ENCODE results near the gene DNAJC30.

DNAJC30 gene

DNA sequence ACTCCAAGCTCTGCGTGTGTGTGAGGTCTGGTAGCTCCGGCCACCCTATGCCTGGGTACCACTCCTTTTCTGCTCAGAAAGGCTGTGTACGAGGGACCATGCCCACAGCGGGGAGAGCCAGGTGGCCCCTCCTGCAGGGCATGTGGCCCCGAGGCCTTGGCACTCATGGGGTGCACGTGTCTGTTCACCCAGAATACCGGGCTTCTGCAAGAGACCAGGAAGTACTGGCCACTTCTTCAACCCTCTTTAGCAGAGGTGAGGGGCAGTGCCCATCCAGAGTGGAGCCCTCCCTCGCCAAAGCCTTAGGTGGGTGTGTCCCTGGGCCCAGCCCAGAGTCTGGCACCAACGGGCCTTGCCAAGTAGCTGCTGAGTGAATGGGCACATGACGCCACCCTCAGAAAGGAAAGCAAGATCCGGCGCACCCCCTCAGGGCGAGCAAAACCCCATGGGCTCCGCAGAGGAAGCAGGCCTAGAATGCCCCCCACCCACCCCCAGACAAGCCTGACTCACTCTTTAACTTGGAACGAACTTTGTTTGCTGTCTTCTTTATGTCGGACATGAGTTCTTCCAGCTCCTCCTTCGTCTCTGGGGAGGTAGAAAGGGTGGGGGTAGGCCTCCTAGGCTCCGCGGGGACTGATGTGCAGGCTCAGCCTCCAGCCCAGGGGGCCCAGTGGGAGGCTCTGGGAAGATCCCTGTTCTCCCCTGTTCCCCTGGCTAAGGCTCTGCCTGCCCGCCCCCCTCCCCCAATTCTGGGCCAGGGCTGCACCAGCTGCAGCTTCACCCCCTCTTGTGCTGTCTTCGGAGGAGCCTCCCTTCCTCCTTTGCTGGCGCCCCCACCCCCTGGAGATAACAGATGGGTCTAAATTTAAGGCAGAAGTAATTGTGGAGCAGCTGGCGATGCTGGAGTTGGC is 21.6 kb upstream of the DNAJC30 start:
- TF ChIP-seq, protein P1, sequence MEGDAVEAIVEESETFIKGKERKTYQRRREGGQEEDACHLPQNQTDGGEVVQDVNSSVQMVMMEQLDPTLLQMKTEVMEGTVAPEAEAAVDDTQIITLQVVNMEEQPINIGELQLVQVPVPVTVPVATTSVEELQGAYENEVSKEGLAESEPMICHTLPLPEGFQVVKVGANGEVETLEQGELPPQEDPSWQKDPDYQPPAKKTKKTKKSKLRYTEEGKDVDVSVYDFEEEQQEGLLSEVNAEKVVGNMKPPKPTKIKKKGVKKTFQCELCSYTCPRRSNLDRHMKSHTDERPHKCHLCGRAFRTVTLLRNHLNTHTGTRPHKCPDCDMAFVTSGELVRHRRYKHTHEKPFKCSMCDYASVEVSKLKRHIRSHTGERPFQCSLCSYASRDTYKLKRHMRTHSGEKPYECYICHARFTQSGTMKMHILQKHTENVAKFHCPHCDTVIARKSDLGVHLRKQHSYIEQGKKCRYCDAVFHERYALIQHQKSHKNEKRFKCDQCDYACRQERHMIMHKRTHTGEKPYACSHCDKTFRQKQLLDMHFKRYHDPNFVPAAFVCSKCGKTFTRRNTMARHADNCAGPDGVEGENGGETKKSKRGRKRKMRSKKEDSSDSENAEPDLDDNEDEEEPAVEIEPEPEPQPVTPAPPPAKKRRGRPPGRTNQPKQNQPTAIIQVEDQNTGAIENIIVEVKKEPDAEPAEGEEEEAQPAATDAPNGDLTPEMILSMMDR (IDR thresholded peaks at IDR 0.05; ENCODE audit: low read depth, low read length, missing control alignments) = no peak
- H3K4me3 ChIP-seq (ENCODE audit: low read depth, low read length) = no peak overlapping the region
- in situ Hi-C loops (cut with HindIII; ENCODE audit: low pct_ligation_motif_present, low sequenced_read_pairs) = no loop called here
- H3K27me3 ChIP-seq (replicated peaks) = no peaks in the 10 kb centered on the region
- peak; percentile 85 for DNase-seq
- H3K27ac ChIP-seq = peak overlapping the region; percentile 75
- peaks cover 88% of the 10 kb centered on the region for H3K36me3 ChIP-seq (replicated peaks)

DNA sequence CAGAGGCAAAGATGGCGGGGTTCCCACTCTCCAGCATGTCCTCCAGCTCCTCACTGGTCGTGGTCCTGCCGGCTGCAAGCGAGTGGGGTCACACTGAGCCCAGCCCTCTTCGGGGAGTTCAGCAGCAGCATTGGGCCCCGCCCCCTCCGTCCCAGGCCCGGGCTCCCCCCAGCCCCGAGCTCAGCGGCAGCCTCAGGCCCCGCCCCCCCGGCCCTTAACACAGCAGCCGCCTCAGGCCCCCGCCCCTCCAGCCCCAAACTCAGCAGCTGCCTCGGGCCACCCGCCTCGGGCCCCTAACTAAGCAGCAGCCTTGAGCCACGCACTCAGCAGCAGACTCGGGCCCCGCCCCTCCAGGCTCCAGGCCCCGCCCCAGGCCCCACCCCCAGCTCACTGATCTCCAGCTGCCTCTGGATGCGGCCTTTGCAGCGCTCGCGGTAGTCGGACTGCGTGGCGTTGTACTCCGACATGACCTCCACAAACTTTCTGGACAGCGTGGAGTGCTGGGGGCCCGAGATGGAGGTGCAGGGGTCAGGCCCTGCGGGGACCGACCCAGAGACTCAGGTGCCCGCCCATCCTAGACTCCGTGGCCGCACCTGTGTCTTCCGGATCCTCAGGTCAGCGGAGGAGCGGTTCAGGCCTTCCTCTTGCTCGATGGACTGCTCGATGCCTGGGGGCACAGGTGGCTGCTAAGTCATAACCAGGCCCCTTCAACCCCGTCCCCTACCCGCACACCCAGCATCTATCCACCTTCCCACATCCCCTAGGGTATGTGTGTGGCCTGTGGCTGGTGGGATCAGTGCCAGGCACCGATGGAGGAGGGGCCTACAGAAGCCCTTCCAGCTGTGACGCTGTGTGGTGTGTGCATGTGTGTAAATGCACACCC is 20.7 kb upstream of the DNAJC30 start:
- Histone ChIP-seq H3K27ac (peak overlapping the region; percentile 75), H3K27me3 (replicated peaks) (no peaks in the 10 kb centered on the region), H3K36me3 (replicated peaks) (peaks cover 90% of the 10 kb centered on the region), H3K4me3 (ENCODE audit: low read depth, low read length) (no peak overlapping the region)
- in situ Hi-C loops (cut with HindIII; ENCODE audit: low pct_ligation_motif_present, low sequenced_read_pairs) = no loop called here
- peak; percentile 60 for DNase-seq
- TF ChIP-seq, protein P1 (IDR thresholded peaks at IDR 0.05; ENCODE audit: low read depth, low read length, missing control alignments) = no peak

GRCh38 chr7:73703225-73703624 is 20.0 kb upstream of the DNAJC30 start:
- Histone ChIP-seq H3K27ac (no peak overlapping the region), H3K4me3 (ENCODE audit: low read depth, low read length) (no peak overlapping the region), H3K27me3 (replicated peaks) (no peaks in the 10 kb centered on the region), H3K36me3 (replicated peaks) (peaks cover 90% of the 10 kb centered on the region)
- in situ Hi-C loops (cut with HindIII; ENCODE audit: low pct_ligation_motif_present, low sequenced_read_pairs) = no loop called here
- TF ChIP-seq, protein P1 (IDR thresholded peaks at IDR 0.05; ENCODE audit: low read depth, low read length, missing control alignments) = no peak
- DNase-seq = no peak

DNA sequence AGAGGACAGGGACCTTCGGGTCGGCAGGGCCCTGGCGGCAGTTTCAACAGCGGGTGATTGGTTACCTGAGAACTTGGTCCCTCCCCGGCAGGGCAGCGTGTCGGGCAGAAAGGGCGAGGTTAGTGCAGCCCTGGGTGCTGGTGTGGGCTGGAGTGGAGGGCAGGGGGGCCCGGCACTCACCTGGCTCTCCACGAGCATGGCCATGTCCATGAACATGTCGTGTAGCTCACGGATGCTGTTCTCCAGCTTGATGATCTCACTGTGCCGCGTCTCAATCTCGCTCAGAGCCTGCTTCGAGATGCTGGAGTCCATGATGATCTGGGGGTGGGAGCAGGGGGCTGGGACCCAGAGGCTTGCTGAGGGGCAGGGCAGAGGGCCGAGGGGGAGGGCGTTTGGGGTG is 19.4 kb upstream of the DNAJC30 start:
- TF ChIP-seq, protein P1 (IDR thresholded peaks at IDR 0.05; ENCODE audit: low read depth, low read length, missing control alignments) = no peak
- Histone ChIP-seq H3K27me3 (replicated peaks) (no peaks in the 10 kb centered on the region), H3K27ac (no peak overlapping the region), H3K36me3 (replicated peaks) (peaks cover 89% of the 10 kb centered on the region), H3K4me3 (ENCODE audit: low read depth, low read length) (no peak overlapping the region)
- DNase-seq = no peak
- in situ Hi-C loops (cut with HindIII; ENCODE audit: low pct_ligation_motif_present, low sequenced_read_pairs) = no loop called here

DNA sequence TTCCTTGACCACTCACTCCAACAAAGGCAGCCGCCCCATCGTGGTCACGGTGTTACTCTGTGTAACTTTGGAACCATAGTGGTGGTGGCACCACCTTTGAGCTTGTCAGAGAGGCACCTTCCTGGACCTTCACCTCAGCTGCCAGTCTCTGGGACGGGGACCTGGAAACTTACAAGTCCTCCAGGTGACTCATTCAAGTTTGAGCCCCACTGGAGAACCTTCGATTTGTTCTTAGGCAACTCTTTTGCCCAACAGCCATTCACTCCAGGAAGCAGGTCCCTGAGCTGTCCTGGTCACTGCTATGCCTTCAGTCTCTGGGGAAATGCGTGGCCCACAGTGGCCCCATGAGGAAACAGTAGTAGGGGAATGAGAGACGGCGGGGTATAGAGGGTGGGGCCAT is 19.0 kb upstream of the DNAJC30 start:
- H3K27ac ChIP-seq = peak overlapping the region; percentile 40
- no peak for DNase-seq
- no peak overlapping the region for H3K4me3 ChIP-seq (ENCODE audit: low read depth, low read length)
- no peaks in the 10 kb centered on the region for H3K27me3 ChIP-seq (replicated peaks)
- peaks cover 87% of the 10 kb centered on the region for H3K36me3 ChIP-seq (replicated peaks)
- in situ Hi-C loops (cut with HindIII; ENCODE audit: low pct_ligation_motif_present, low sequenced_read_pairs) = no loop called here
- TF ChIP-seq, protein P1 (IDR thresholded peaks at IDR 0.05; ENCODE audit: low read depth, low read length, missing control alignments) = no peak

Measured in brain microvascular endothelial cell (primary cell).